Endodermal cell (in vitro differentiated cells): ENCODE data around the gene PKP3. TPM values are rescaled to one million over a fixed set of nuclear protein-coding genes. Genes with fewer than 3 reads are reported as not detected.

Source experiments
- DNase-seq: peaks from one replicate; pipeline ENCODE4 v3.0.0-alpha.2; 2017
- H3K27ac ChIP-seq: 2 replicates; pipeline ENCODE4 v1.5.1; 2013; ENCODE audit warnings: mild to moderate bottlenecking, low read depth, low read length, moderate library complexity
- H3K27me3 ChIP-seq: 2 replicates; pipeline ENCODE4 v1.6.1; 2013; ENCODE audit warnings: mild to moderate bottlenecking, low read length, moderate library complexity; ENCODE audit not compliant: insufficient read depth, control insufficient read depth, poor library complexity, severe bottlenecking
- H3K36me3 ChIP-seq: 2 replicates; pipeline ENCODE4 v1.7.0; 2013; ENCODE audit warnings: mild to moderate bottlenecking, low read length, moderate library complexity; ENCODE audit not compliant: control insufficient read depth, insufficient read depth
- H3K4me1 ChIP-seq: one replicate; pipeline ENCODE4 v1.7.0; 2013; ENCODE audit warnings: low read length; ENCODE audit not compliant: control insufficient read depth, insufficient read depth
- H3K4me3 ChIP-seq: 2 replicates; pipeline ENCODE4 v1.5.1; 2013; ENCODE audit warnings: mild to moderate bottlenecking, low read length, moderate library complexity
- H3K9ac ChIP-seq: 2 replicates; pipeline ENCODE4 v1.6.1; 2013; ENCODE audit warnings: mild to moderate bottlenecking, low read length, moderate library complexity; ENCODE audit not compliant: poor library complexity, severe bottlenecking; ENCODE audit errors: extremely low read depth
- H3K9me3 ChIP-seq: 2 replicates; pipeline ENCODE4 v1.6.1; 2013; ENCODE audit warnings: mild to moderate bottlenecking, low read length, moderate library complexity; ENCODE audit not compliant: control insufficient read depth
- H3K27ac Mint-ChIP-seq: 2 replicates; pipeline ENCODE4 v1.8.0; 2020; ENCODE audit warnings: mixed read lengths
- H3K27me3 Mint-ChIP-seq: 2 replicates; pipeline ENCODE4 v1.8.0; 2021; ENCODE audit warnings: mild to moderate bottlenecking, mixed read lengths; ENCODE audit not compliant: insufficient read depth
- H3K36me3 Mint-ChIP-seq: 2 replicates; pipeline ENCODE4 v1.8.0; 2020; ENCODE audit warnings: low read depth, mixed read lengths
- H3K4me1 Mint-ChIP-seq: 2 replicates; pipeline ENCODE4 v1.8.0; 2020; ENCODE audit warnings: mixed read lengths
- H3K4me3 Mint-ChIP-seq: 2 replicates; pipeline ENCODE4 v1.8.0; 2020; ENCODE audit warnings: mild to moderate bottlenecking, moderate library complexity, mixed read lengths
- H3K9me3 Mint-ChIP-seq: 2 replicates; pipeline ENCODE4 v1.8.0; 2020; ENCODE audit warnings: mild to moderate bottlenecking, mixed read lengths
- WGBS, 2 experiments: methylation state at CpG; one replicate each; pipeline versions ENCODE4 v1.1.5 to v1.1.7; 2013; ENCODE audit warnings: missing lambda C conversion rate in 2 of 2, mixed read lengths in 1 of 2; ENCODE audit not compliant: insufficient coverage in 1 of 2, insufficient read length in 1 of 2; 5-methylcytosine and 5-hydroxymethylcytosine counted together
- total RNA-seq, 2 donors: library from RNA; stranded (reverse); fragmentation: NEBNext Ultra II Directional in 1 of 2; extraction: Animal tissue kit (Norgen Biotek cat#: 25700) in 1 of 2; gene quantifications; 2 replicates in 1 of 2; 3 replicates in 1 of 2; pipeline ENCODE4 v1.2.1, GENCODE V29; 2021
- TF ChIP-seq, protein P1 (sequence below): fragments of 200-600 bp; sonication (generic); conservative IDR thresholded peaks from 2 replicates; pipeline ENCODE4 v1.5.0; 2021; ENCODE audit warnings: antibody characterized with exemption, mild to moderate bottlenecking

PKP3 gene
- total RNA-seq, 2 donors from 2014 or later = 35.4 to 44.8 TPM

- Histone ChIP-seq H3K9me3 (peaks cover 8% of the 10 kb centered on the region), H3K36me3 (peaks cover 21% of the 10 kb centered on the region), H3K9ac (no peak overlapping the region), H3K27me3 (no peaks in the 10 kb centered on the region), H3K4me3 (peak overlapping the region; percentile 85), H3K27ac (no peak overlapping the region), H3K4me1 (no peaks in the 10 kb centered on the region)
- H3K9me3 Mint-ChIP-seq = peaks cover 4% of the 10 kb centered on the region
- peak overlapping the region; percentile 93 for H3K27ac Mint-ChIP-seq
- no peak for DNase-seq
- peaks cover 3% of the 10 kb centered on the region for H3K27me3 Mint-ChIP-seq
- TF ChIP-seq, protein P1, sequence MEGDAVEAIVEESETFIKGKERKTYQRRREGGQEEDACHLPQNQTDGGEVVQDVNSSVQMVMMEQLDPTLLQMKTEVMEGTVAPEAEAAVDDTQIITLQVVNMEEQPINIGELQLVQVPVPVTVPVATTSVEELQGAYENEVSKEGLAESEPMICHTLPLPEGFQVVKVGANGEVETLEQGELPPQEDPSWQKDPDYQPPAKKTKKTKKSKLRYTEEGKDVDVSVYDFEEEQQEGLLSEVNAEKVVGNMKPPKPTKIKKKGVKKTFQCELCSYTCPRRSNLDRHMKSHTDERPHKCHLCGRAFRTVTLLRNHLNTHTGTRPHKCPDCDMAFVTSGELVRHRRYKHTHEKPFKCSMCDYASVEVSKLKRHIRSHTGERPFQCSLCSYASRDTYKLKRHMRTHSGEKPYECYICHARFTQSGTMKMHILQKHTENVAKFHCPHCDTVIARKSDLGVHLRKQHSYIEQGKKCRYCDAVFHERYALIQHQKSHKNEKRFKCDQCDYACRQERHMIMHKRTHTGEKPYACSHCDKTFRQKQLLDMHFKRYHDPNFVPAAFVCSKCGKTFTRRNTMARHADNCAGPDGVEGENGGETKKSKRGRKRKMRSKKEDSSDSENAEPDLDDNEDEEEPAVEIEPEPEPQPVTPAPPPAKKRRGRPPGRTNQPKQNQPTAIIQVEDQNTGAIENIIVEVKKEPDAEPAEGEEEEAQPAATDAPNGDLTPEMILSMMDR = no peak
- H3K4me1 Mint-ChIP-seq = peaks cover 9% of the 10 kb centered on the region
- H3K4me3 Mint-ChIP-seq = peak overlapping the region; percentile 75
- H3K36me3 Mint-ChIP-seq = peaks cover 28% of the 10 kb centered on the region
- WGBS, 2 experiments = 96 to 100% methylated on average over 4 to 5 of the region's 5 CpGs
Observed at GRCh38 chr11:371051-371450, 23.0 kb upstream of the PKP3 start.

DNA sequence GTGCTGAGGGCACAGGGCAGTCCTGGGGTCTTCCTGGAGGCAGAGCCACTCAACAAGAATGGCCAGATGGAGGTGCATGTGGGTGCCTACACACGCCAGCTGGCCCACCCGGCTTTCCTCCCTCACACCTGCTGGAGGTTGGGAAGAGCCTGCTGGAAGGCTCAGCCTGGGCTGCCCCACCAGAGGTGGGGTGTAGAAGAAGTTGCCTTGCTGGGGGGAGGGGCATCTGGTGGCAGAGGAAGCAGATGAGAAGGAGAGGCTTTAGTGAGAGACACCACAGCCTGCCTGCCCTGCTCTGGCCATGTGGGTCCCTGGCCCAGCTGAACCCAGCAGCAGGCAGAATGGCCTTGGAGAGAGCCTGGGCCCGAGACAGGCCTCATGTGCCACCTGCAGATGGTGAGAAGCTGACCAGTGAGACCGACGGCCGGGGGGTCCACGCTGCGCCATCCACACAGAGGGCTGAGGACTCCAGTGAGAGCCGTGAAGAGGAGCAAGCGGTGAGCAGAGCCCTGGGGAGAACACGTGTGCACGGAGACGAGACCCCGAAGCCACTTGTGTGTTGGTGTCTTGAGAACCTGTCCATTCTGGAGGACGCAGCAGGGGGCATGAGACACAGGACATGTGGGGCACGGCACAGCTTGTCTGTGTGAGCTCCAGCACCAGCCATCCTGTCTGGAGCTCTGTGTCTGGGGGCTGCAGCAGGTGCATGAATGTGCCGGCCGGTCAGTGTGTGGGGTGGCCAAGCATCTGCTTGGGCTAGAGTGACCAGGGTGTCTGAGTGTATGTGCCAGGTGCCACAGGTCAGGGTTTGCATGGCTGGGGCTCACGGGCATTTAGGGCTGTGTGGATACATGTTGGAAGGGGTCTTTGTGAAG, 22.1 kb upstream of the PKP3 start:
- H3K4me1 ChIP-seq = no peaks in the 10 kb centered on the region
- no peak for DNase-seq
- H3K4me3 ChIP-seq = no peak overlapping the region
- H3K36me3 ChIP-seq = peaks cover 21% of the 10 kb centered on the region
- no peak overlapping the region for H3K27ac ChIP-seq
- peaks cover 9% of the 10 kb centered on the region for H3K4me1 Mint-ChIP-seq
- 96 to 98% methylated on average over 13 to 19 of the region's 19 CpGs for WGBS, 2 experiments
- TF ChIP-seq, protein P1 = no peak
- no peak overlapping the region for H3K9ac ChIP-seq
- no peak overlapping the region for H3K27ac Mint-ChIP-seq
- H3K9me3 Mint-ChIP-seq = peaks cover 4% of the 10 kb centered on the region
- no peak overlapping the region for H3K4me3 Mint-ChIP-seq
- H3K27me3 ChIP-seq = no peaks in the 10 kb centered on the region
- H3K27me3 Mint-ChIP-seq = peaks cover 3% of the 10 kb centered on the region
- H3K36me3 Mint-ChIP-seq = peaks cover 28% of the 10 kb centered on the region
- peaks cover 8% of the 10 kb centered on the region for H3K9me3 ChIP-seq

- H3K27me3 Mint-ChIP-seq = peaks cover 2% of the 10 kb centered on the region
- H3K9ac ChIP-seq = no peak overlapping the region
- peaks cover 8% of the 10 kb centered on the region for H3K9me3 ChIP-seq
- no peak overlapping the region for H3K27ac ChIP-seq
- H3K4me1 ChIP-seq = no peaks in the 10 kb centered on the region
- TF ChIP-seq, protein P1 = no peak
- no peak overlapping the region for H3K4me3 ChIP-seq
- DNase-seq = no peak
- H3K4me3 Mint-ChIP-seq = no peak overlapping the region
- no peak overlapping the region for H3K27ac Mint-ChIP-seq
- peaks cover 21% of the 10 kb centered on the region for H3K36me3 ChIP-seq
- H3K36me3 Mint-ChIP-seq = peaks cover 32% of the 10 kb centered on the region
- H3K4me1 Mint-ChIP-seq = peaks cover 9% of the 10 kb centered on the region
- 95 to 96% methylated on average over 17 to 41 of the region's 41 CpGs for WGBS, 2 experiments
- H3K9me3 Mint-ChIP-seq = peaks cover 4% of the 10 kb centered on the region
- H3K27me3 ChIP-seq = no peaks in the 10 kb centered on the region
Observed at GRCh38 chr11:372809-373715, 20.9 kb upstream of the PKP3 start.
